SK-N-SH (cell line): ENCODE measurements around the gene SPOCK1.

Experiments
- CHD2 ChIP-seq: fragments of 150-350 bp; IDR thresholded peaks from 2 replicates; pipeline ENCODE4 v1.6.1; 2018; ENCODE audit warnings: low read length; ENCODE audit not compliant: partially characterized antibody
- CTCF ChIP-seq: fragments of 200-600 bp; sonication (generic); IDR thresholded peaks from 2 replicates; pipeline ENCODE4 v1.6.1; 2017; ENCODE audit warnings: antibody characterized with exemption, mild to moderate bottlenecking, moderate library complexity
- MXI1 ChIP-seq: IDR thresholded peaks from 2 replicates; pipeline ENCODE4 v1.6.1; 2012; ENCODE audit warnings: mild to moderate bottlenecking, low read depth, low read length, improper control_type of control experiment
- RAD21 ChIP-seq: IDR thresholded peaks from 2 replicates; pipeline ENCODE4 v1.6.1; 2012; ENCODE audit warnings: mild to moderate bottlenecking, low read length
- RCOR1 ChIP-seq: fragments of 150-350 bp; IDR thresholded peaks from 2 replicates; pipeline ENCODE4 v1.6.1; 2017; ENCODE audit warnings: antibody characterized with exemption, low read length
- REST ChIP-seq: IDR thresholded peaks from 2 replicates; pipeline ENCODE4 v1.6.1; 2012; ENCODE audit warnings: mild to moderate bottlenecking, low read depth, low read length, moderate library complexity

GRCh38 chr5:137320056-137321045, 178.8 kb downstream of the SPOCK1 start:
- TF ChIP-seq CHD2 (no peak), CTCF (peak; percentile 79), MXI1 (no peak), RCOR1 (no peak), REST (no peak), RAD21 (peak; percentile 89)
